GM12865 (cell line): ENCODE data around the gene CDK11B.

Experiments
- DNase-seq: peaks from one replicate; pipeline ENCODE4 v3.0.0; 2010; ENCODE audit warnings: low read depth
- H3K4me3 ChIP-seq: 2 replicates; pipeline ENCODE4 v1.5.1; 2011; ENCODE audit warnings: mild to moderate bottlenecking, low read depth, low read length, control low read depth
- CTCF ChIP-seq: IDR thresholded peaks from 2 replicates; pipeline ENCODE4 v1.5.1; 2011; ENCODE audit warnings: low read length, control low read depth, low read depth, inconsistent platforms; ENCODE audit not compliant: insufficient read depth; ENCODE audit errors: missing control alignments

CDK11B gene

GRCh38 chr1:1613509-1614082, 45.2 kb downstream of the CDK11B start:
- no peak for TF ChIP-seq CTCF
- DNase-seq = no peak
- H3K4me3 ChIP-seq = no peak overlapping the region

- TF ChIP-seq CTCF = no peak
- H3K4me3 ChIP-seq = no peak overlapping the region
- DNase-seq = no peak
Observed at GRCh38 chr1:1612104-1612400, 46.8 kb downstream of the CDK11B start.

- DNase-seq = no peak
- TF ChIP-seq CTCF = no peak
- no peak overlapping the region for H3K4me3 ChIP-seq
Observed at GRCh38 chr1:1610796-1611195, 48.0 kb downstream of the CDK11B start.

GRCh38 chr1:1609822-1610485, 48.9 kb downstream of the CDK11B start:
- no peak for DNase-seq
- TF ChIP-seq CTCF = no peak
- H3K4me3 ChIP-seq = no peak overlapping the region

- DNase-seq = no peak
- no peak overlapping the region for H3K4me3 ChIP-seq
- no peak for TF ChIP-seq CTCF
Observed at GRCh38 chr1:1606232-1606631, 52.6 kb downstream of the CDK11B start.

GRCh38 chr1:1605724-1606123, 53.1 kb downstream of the CDK11B start:
- no peak for TF ChIP-seq CTCF
- no peak for DNase-seq
- no peak overlapping the region for H3K4me3 ChIP-seq

- TF ChIP-seq CTCF = no peak
- no peak for DNase-seq
- no peak overlapping the region for H3K4me3 ChIP-seq
Observed at GRCh38 chr1:1605034-1605591, 53.7 kb downstream of the CDK11B start.
